Measurements from ENCODE around the gene IFI44L.

DNA sequence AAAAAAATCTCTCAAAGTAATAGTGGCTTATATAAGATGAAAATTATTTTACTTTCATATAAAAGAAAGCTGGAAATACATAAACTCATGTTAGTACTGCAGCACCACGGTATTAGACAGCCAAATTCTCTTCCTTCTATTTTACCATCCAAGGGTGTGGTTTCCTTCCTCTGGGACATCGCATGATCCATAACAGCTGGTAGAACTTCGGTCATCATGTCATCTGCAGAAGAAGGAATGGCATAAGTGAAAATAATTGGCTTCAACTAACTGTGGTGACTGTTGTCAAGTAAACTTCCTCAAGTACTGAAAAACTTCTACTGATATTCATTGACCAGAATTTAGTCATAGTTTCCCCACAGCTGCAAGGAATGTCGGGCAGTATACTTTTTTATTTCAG is 28.3 kb upstream of the IFI44L start:
- no peak for TF ChIP-seq POLR2A (IDR thresholded peaks at IDR 0.05)
- no peak for TF ChIP-seq POLR2AphosphoS5 (IDR thresholded peaks at IDR 0.05)
- TF ChIP-seq, protein P1, sequence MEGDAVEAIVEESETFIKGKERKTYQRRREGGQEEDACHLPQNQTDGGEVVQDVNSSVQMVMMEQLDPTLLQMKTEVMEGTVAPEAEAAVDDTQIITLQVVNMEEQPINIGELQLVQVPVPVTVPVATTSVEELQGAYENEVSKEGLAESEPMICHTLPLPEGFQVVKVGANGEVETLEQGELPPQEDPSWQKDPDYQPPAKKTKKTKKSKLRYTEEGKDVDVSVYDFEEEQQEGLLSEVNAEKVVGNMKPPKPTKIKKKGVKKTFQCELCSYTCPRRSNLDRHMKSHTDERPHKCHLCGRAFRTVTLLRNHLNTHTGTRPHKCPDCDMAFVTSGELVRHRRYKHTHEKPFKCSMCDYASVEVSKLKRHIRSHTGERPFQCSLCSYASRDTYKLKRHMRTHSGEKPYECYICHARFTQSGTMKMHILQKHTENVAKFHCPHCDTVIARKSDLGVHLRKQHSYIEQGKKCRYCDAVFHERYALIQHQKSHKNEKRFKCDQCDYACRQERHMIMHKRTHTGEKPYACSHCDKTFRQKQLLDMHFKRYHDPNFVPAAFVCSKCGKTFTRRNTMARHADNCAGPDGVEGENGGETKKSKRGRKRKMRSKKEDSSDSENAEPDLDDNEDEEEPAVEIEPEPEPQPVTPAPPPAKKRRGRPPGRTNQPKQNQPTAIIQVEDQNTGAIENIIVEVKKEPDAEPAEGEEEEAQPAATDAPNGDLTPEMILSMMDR (IDR thresholded peaks at IDR 0.05): no peak
- TF ChIP-seq EP300 (IDR thresholded peaks at IDR 0.05; ENCODE audit: low read depth): no peak
